HG03064 (cell line): ENCODE results near the gene RSKR.
"Not testable (repeated sequence)": the region's sequence is repeated elsewhere in the genome, so short reads cannot be mapped to it uniquely, and the experiment has no call there.

Source experiments
- ATAC-seq: cut with Tn5 transposase; IDR thresholded peaks from one replicate; pipeline ENCODE4 v1.9.1; 2021; ENCODE audit warnings: low read depth; ENCODE audit not compliant: unreplicated experiment

Gene RSKR

GRCh38 chr17:28579526-28579925, 34.5 kb downstream of the RSKR start:
- ATAC-seq, result no peak

DNA sequence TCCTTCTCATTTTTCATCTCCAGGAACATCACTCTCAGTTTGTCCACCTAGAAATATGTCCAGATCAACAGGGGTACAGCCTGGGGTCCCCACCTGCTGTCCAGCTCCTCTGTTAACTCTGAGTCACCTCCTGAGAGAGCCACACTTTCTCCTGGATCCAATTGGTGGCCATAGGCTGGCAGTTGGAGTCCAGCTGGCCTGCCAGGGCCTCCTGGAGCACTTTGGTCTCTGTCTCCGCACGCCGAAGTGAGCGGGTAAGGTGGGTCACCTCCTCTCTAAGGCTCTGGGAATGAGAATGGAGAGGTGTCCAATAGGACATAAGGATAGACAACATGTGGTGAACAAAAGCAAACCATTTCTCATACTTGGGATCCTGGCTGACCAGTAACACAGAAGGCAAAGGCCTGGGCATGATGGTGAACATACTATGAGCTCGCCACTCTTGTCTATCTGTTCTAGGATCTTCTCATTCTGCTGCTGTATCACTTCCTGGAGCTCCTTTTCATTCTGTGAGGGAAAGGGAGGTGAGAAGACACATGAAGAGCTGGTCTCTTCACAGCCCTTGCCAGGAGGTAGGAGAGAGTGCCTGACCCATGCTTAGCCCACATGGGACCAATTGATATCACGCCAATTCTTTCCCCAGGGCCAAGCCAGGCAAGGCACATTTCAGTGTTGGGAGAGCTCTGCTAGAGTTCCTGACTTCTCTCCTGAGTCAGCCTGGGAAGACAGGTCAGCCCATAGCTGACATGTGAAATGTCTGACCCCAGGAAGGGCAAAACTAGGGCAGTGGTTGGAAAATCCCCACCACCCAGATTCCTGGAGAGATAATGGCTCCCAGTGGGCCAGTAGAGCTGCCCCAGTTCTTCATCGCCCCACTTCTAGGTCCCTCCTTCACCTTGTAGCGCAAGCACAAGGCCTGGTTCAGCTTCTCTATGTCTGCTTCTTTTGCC, 35.5 kb downstream of the RSKR start:
- ATAC-seq, result no peak

DNA sequence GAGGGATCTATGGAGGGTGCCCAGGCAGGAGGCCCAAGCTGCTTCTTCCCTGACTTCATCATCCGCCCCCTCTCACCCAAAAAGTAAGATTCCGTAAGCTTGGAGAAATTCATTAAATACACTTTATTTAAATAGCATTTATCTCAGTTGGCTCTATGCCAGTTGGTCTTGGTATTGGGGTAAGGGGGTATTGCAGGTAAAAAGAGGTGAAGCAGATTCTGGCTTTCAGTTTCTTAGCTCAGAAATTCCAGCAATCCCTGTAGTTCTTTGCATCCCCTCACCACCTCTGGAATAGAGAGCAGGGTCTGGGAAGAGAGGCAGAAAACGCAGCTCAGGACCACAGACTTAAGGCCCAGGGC, 36.5 kb downstream of the RSKR start:
- no peak for ATAC-seq

- ATAC-seq, result peak; percentile 64
Observed at GRCh38 chr17:28576758-28577465, 37.1 kb downstream of the RSKR start, which contains the start of gene ALDOC. TSS of gene ALDOC (minus strand) at chr17:28576895. CDS start at chr17:28575532, 1,363 bp downstream.

DNA sequence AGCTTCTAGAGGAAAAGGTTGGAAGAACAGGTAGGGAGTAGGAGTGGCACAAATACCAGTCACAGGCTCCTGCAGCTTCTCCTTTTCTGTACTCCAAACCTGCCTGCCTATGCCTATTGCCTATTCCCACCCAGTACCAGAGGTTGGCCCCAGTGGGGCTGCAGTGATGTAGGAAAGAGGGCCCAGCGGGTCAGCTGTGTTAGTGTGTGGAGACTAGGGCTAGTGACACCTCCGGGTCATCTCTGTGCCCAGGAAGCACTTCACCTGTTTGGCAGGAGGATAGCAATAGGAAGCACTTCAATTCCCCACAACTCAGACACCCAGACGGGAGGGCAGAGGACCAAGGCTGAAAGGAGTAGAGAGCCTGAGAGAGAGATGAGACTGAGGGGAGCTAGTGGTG, 38.0 kb downstream of the RSKR start:
- not testable (repeated sequence) for ATAC-seq

GRCh38 chr17:28575126-28575795, 38.7 kb downstream of the RSKR start:
- no peak for ATAC-seq

DNA sequence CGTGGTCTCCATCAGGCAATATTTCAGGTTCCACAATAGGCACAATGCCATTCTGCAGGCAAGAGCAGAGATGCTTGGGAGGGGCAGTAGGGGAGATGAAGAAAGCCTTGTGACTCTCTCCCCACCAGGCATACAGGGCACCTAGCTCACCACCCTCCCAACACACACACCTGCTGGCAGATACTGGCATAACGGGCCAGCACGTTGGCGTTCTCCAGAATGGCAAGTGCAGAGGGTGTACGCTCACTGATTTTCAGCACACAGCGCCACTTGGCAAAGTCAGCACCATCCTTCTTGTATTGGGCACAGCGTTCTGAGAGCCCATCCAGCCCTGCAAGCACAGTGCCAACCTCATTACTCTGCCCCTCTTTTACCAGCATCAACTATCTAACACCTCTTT, 39.5 kb downstream of the RSKR start:
- no peak for ATAC-seq

GRCh38 chr17:28573966-28574480, 40.0 kb downstream of the RSKR start:
- no peak for ATAC-seq

GRCh38 chr17:28573521-28573920, 40.5 kb downstream of the RSKR start:
- ATAC-seq, result no peak

- ATAC-seq, result no peak
Observed at GRCh38 chr17:28573040-28573380, 41.0 kb downstream of the RSKR start.

- ATAC-seq, result no peak
Observed at GRCh38 chr17:28572259-28573039, 41.5 kb downstream of the RSKR start.

- ATAC-seq, result peak; percentile 75
Observed at GRCh38 chr17:28571361-28572122, 42.4 kb downstream of the RSKR start, which contains the start of gene PIGS. TSS of gene PIGS (minus strand) at chr17:28571524. CDS start at chr17:28571496, 28 bp downstream.

DNA sequence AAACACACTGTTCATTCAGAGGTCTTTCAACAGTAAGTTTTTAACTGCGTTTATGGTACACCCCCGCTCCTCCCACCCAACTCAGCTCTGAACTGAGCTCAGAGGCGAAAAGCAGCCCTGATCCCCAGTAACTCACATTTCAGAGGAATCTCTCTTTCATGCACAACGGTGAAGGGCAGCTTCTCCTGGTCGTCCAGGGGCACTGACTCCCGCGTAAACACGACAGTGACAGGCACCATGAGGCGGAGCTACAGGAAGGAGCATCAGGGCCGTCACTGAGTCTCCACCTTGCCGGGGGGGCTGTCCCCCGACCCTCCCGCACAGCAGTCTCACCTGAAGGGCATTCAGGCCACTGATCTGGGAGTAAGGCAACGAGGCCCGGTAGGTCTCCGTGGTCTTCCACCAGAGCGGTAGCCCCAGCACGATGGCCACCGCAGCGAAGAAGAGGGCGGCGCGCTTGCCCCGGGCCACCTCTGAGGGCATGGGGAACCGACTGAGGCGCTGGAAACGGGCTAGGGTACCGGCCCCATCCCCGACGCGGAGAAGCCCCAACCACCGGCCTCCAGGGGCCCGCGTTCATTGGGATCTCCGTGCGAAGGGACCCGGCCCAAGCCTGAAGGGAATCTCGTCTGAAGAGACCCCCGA, 43.1 kb downstream of the RSKR start:
- no peak for ATAC-seq

- ATAC-seq, result no peak
Observed at GRCh38 chr17:28569446-28569845, 44.5 kb downstream of the RSKR start.

GRCh38 chr17:28567604-28568003, 46.4 kb downstream of the RSKR start:
- no peak for ATAC-seq

DNA sequence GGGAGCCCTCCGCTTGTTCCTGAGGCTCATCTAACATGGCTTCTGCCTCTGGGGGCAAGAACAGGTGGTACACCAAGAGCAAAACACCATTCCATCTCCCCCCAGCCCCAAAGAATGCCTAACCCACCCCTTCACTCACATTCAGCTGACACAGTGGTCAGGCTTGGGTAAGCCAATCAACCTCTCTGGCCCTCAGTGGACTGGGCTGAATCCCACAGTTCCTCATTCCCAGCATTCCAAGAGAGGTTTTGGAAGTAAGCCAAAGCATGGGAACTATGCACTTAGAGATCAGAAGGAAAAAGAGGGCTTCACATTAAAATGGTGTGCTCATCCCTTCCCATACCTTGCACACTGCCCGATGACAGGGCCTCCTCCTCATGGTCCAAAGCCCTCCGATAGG, 50.5 kb downstream of the RSKR start:
- ATAC-seq, result no peak
